NOMO-1 treated with dmso at 0.1 percent for 144 hours (cell line): ENCODE data around the gene TMEM220.

ENCODE experiments used
- DNase-seq: peaks from one replicate; lab custom pipeline; 2025; ENCODE audit not compliant: unreplicated experiment; lab: John Stamatoyannopoulos, UW

TMEM220 gene

DNA sequence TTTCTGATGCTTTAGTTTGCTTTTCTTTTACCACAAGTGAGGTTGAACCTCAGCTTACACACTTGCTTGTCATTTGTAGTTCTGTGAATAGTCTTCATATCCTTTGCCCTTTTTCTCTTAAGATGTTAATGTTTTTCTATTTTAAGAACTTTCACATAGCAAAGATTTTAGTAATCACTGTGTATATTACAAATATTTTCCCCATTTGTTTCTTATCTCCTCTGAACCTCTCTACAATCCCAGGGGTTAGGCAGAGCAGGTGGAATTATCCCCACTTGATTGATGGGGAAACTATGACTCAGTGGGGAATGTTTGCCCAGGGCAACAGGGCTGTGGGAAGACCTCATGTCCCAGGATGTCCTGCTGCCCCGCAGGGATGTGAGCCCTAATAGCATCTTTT, 61.0 kb downstream of the TMEM220 start:
- no peak for DNase-seq

DNA sequence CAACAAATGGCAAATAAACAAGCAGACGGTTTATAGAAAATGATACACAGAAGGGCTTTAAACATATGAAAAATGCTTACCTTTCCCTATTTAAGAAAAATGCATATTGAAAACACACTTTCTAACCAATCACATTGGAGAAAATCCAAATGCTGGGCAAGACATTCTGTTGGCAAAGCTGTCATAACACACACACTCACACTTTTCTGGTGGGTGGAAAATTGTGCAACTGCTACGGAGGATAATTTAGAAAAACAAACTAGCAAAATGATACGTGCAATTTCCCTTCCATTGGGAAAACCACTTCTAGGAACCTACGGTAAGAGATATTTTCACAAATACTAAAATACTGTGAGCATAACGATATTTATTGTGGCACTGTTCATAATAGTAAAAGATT, 62.9 kb downstream of the TMEM220 start:
- no peak for DNase-seq

DNA sequence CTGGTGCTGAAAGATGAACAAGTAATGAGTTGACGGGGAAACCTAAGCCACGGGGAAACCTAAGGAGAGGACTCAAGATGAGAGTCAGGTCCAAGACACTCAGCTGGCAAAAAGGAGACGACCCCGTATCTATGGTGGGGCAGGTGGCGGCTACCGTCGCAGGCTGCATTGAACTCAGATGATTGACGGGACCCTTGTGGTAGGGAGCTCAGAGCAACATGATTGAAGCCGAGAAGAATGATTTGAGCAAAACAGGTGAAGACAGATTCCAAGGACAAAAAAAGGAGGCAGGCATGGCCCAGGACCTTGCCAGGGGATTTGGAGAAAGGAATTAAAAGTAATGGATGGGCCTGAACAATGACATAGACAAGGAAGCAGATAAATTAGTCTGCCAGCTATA, 65.3 kb downstream of the TMEM220 start:
- DNase-seq: no peak
